Vagina (tissue), 2 donors: Measurements from ENCODE around the gene GTPBP1. TPM values are rescaled to one million over a fixed set of nuclear protein-coding genes. Genes with fewer than 3 reads are reported as not detected.

Experiments used
- DNase-seq, 2 donors: peaks; one replicate each; pipeline ENCODE4 v3.0.0-alpha.2; 2017; ENCODE audit errors: extremely low spot score in 2 of 2
- H3K27ac ChIP-seq: fragments of 200-600 bp; sonication (generic); one replicate; pipeline ENCODE4 v1.5.1; 2019
- H3K27me3 ChIP-seq: fragments of 200-600 bp; sonication (generic); one replicate; pipeline ENCODE4 v1.5.1; 2019
- H3K36me3 ChIP-seq, 2 donors: fragments of 200-600 bp; sonication (generic); one replicate each; pipeline ENCODE4 v1.5.1; 2017 to 2019
- H3K4me1 ChIP-seq: fragments of 200-600 bp; sonication (generic); one replicate; pipeline ENCODE4 v1.5.1; 2019
- H3K4me3 ChIP-seq, 2 donors: fragments of 200-600 bp; sonication (generic); 1 replicate in 1 of 2; 2 replicates in 1 of 2; pipeline ENCODE4 v1.5.1; 2016 to 2019
- H3K9me3 ChIP-seq: fragments of 200-600 bp; sonication (generic); one replicate; pipeline ENCODE4 v1.5.1; 2019
- POLR2A ChIP-seq, 2 donors: fragments of 450-650 bp; IDR thresholded peaks; one replicate each; pipeline ENCODE4 v1.6.1; 2017; ENCODE audit warnings: antibody characterized with exemption in 2 of 2, mild to moderate bottlenecking in 2 of 2, moderate library complexity in 2 of 2
- POLR2AphosphoS5 ChIP-seq, 2 donors: sonication (generic); formaldehyde crosslinking; IDR thresholded peaks; one replicate each; pipeline ENCODE4 v1.9.0; 2017; ENCODE audit warnings: antibody characterized with exemption in 2 of 2, mild to moderate bottlenecking in 2 of 2, low read depth in 1 of 2; ENCODE audit not compliant: insufficient read depth in 1 of 2
- intact Hi-C: fragments of 100-400 bp; cut with DNase I; formaldehyde crosslinking; loops from one replicate; pipeline ENCODE4 v1.15.1; 2023
- small RNA-seq: library from RNA; depleted of rRNA; stranded (forward); fragments of <200 nt; gene quantifications from one replicate; pipeline ENCODE3, GENCODE V24; 2016
- total RNA-seq: library from RNA; depleted of rRNA; stranded (reverse); fragments of >200 nt; gene quantifications from one replicate; pipeline ENCODE4 v1.2.3, GENCODE V29; 2016
- TF ChIP-seq, protein P1 (sequence below), 3 experiments: fragments of 450-650 bp in 2 of 3; fragments of 200-600 bp in 1 of 3; sonication (generic) in 1 of 3; IDR thresholded peaks; one replicate each; pipeline ENCODE4 v1.5.1; 2017 to 2019; ENCODE audit warnings: antibody characterized with exemption in 3 of 3, mild to moderate bottlenecking in 2 of 3, moderate library complexity in 2 of 3

The GTPBP1 gene
- total RNA-seq, 1 donor from 2014 or later: 69.5 TPM

DNA sequence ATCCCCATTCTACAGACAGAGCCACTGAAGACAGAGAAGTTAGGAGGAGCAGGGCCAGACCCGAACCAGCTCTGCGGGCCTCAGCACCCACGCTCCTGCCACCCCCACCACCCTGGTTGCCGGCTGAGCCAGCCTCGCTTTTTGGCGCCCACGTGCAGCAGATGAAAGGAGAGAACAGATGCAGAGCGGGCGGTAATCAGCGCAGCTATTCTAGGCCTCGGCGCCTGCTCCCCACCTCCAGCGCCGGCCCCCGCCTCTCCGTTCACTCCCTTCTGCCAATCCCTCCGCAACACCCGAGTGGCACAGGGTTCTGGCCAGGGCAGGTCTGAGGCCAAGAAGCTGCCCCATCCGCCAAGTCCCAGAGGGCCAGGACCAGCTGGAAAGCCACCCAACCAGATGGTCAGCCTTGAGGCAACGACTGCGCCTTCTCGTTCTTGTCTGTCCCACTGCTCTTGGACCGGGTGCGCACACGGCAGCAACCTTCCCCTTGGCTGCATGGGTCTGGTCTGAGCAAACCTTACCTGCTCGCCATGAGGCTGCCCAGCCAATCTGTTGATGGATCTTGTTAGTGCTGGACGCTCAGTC, 71.4 kb downstream of the GTPBP1 start:
- Histone ChIP-seq H3K27ac (no peak overlapping the region), H3K9me3 (no peaks in the 10 kb centered on the region), H3K27me3 (no peaks in the 10 kb centered on the region), H3K4me3 (no peak overlapping the region), H3K36me3 (peaks cover 0 to 16% of the 10 kb centered on the region in 2 donors), H3K4me1 (peaks cover 13% of the 10 kb centered on the region)
- intact Hi-C loops: no loop called here
- no peak for DNase-seq
- TF ChIP-seq, protein P1, sequence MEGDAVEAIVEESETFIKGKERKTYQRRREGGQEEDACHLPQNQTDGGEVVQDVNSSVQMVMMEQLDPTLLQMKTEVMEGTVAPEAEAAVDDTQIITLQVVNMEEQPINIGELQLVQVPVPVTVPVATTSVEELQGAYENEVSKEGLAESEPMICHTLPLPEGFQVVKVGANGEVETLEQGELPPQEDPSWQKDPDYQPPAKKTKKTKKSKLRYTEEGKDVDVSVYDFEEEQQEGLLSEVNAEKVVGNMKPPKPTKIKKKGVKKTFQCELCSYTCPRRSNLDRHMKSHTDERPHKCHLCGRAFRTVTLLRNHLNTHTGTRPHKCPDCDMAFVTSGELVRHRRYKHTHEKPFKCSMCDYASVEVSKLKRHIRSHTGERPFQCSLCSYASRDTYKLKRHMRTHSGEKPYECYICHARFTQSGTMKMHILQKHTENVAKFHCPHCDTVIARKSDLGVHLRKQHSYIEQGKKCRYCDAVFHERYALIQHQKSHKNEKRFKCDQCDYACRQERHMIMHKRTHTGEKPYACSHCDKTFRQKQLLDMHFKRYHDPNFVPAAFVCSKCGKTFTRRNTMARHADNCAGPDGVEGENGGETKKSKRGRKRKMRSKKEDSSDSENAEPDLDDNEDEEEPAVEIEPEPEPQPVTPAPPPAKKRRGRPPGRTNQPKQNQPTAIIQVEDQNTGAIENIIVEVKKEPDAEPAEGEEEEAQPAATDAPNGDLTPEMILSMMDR (IDR thresholded peaks at IDR 0.05): no peak
- no peak for TF ChIP-seq POLR2A (IDR thresholded peaks at IDR 0.05)
- no peak for TF ChIP-seq POLR2AphosphoS5 (IDR thresholded peaks at IDR 0.05; ENCODE audit: insufficient read depth in 1 of 2, low read depth in 1 of 2)

DNA sequence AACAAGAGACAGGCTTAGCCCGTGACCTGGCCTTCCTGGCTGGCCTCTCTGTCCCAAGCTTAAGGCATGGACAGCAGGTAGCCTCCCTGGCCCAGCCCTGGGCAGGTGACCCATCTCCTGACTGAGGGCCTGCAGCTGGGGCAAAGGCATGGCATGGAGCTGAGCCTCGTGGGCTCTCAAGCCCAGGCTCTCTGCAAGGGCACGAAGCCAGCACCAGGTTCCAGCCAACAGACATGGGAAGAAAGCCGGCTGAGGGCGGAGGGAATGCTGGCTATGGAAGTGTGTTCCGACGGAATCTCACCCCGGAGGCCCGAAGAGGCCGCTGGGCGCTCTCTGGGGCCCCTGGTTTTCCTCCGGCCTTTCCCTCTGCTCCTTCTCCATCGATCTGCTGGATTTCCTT, 75.3 kb downstream of the GTPBP1 start:
- no peak for DNase-seq
- Histone ChIP-seq H3K36me3 (peaks cover 0 to 16% of the 10 kb centered on the region in 2 donors), H3K9me3 (no peaks in the 10 kb centered on the region), H3K4me1 (peaks cover 14% of the 10 kb centered on the region), H3K27me3 (no peaks in the 10 kb centered on the region), H3K4me3 (no peak overlapping the region), H3K27ac (no peak overlapping the region)
- intact Hi-C loops: no loop called here
- TF ChIP-seq POLR2A (IDR thresholded peaks at IDR 0.05) (no peak), POLR2AphosphoS5 (IDR thresholded peaks at IDR 0.05; ENCODE audit: insufficient read depth in 1 of 2, low read depth in 1 of 2) (no peak)

DNA sequence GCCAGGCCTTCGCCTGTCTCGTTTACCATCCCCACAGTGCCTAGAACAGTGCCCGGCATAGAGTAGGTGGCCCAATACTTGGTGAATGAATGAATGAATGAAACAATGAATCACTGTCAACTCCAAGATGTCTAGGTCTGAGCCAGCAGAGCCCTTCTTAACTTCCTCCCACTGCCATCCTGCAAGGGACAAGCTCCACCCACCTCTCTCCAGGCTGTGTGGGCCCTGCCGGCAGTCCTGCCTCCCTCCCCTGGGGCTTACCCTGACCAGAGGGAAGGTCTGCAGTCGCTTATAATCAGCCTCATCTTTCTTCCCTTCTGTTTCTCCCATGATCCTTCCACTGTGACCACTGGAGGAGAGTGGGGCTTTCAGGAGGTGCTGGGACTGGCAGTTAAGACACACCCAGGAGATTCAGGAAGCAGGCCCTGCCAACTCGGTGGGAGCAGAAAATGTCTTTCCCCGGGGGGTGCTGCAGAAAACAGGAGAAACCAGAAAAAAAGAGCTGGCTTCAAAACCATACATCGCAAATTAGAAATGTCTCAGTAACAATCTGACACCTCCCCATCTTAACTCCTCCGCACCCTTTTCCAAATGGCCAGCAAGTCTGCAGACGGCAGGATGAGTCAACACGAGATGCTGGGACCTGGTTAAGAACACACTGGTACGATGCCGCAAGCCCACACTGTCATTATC, 76.8 kb downstream of the GTPBP1 start:
- TF ChIP-seq POLR2AphosphoS5 (IDR thresholded peaks at IDR 0.05; ENCODE audit: insufficient read depth in 1 of 2, low read depth in 1 of 2) (no peak), POLR2A (IDR thresholded peaks at IDR 0.05) (no peak)
- TF ChIP-seq, protein P1 (IDR thresholded peaks at IDR 0.05): no peak

More for the DNA sequence above, 76.8 kb downstream of the GTPBP1 start:
- no peaks in the 10 kb centered on the region for H3K9me3 ChIP-seq
- H3K27me3 ChIP-seq: no peaks in the 10 kb centered on the region
- no peak overlapping the region for H3K4me3 ChIP-seq
- no peak for DNase-seq
- intact Hi-C loops: no loop called here
- peaks cover 0 to 16% of the 10 kb centered on the region in 2 donors for H3K36me3 ChIP-seq
- H3K4me1 ChIP-seq: peaks cover 13% of the 10 kb centered on the region
- no peak overlapping the region for H3K27ac ChIP-seq

Small RNA genes lying within 50 kb of the gene (small RNA-seq; reads per million reads assigned to genes)
- not detected for gene AL021707.8

Other genes starting within 250 kb of the GTPBP1 start
- gene KDELR3, start 237.8 kb upstream of the GTPBP1 start, total RNA-seq: 3.9 TPM
- 1,042 TPM for gene DDX17, start 199.6 kb upstream of the GTPBP1 start, total RNA-seq
- gene DMC1, start 135.8 kb upstream of the GTPBP1 start, total RNA-seq: 12.3 TPM
- gene FAM227A, start 49.6 kb upstream of the GTPBP1 start, total RNA-seq: 0.25 TPM
- gene CBY1, start 49.3 kb upstream of the GTPBP1 start, total RNA-seq: 11.8 TPM
- gene TOMM22, start 24.0 kb upstream of the GTPBP1 start, total RNA-seq: 21.1 TPM
- 106 TPM for gene JOSD1, start 5.0 kb upstream of the GTPBP1 start, total RNA-seq
- gene SUN2, start 50.1 kb downstream of the GTPBP1 start, total RNA-seq: 258 TPM
- 14.7 TPM for gene DNAL4, start 88.2 kb downstream of the GTPBP1 start, total RNA-seq
- 9.3 TPM for gene NPTXR, start 138.1 kb downstream of the GTPBP1 start, total RNA-seq
- 31.7 TPM for gene CBX6, start 166.3 kb downstream of the GTPBP1 start, total RNA-seq